GM19467 (cell line): ENCODE data around the gene ULK4.
"Not testable (repeated sequence)": the region's sequence is repeated elsewhere in the genome, so short reads cannot be mapped to it uniquely, and the experiment has no call there.

Experiments
- ATAC-seq: cut with Tn5 transposase; IDR thresholded peaks from one replicate; pipeline ENCODE4 v1.9.1; 2021; ENCODE audit warnings: mild to moderate bottlenecking, moderate library complexity; ENCODE audit not compliant: unreplicated experiment

ULK4 gene

GRCh38 chr3:41651718-41652117, 310.2 kb downstream of the ULK4 start:
- ATAC-seq, result no peak

GRCh38 chr3:41650406-41650805, 311.5 kb downstream of the ULK4 start:
- no peak for ATAC-seq

- ATAC-seq, result no peak
Measured at GRCh38 chr3:41649129-41649739, 312.7 kb downstream of the ULK4 start.

GRCh38 chr3:41647730-41648129, 314.2 kb downstream of the ULK4 start:
- ATAC-seq, result not testable (repeated sequence)

GRCh38 chr3:41640076-41640475, 321.8 kb downstream of the ULK4 start:
- no peak for ATAC-seq

GRCh38 chr3:41638381-41638780, 323.5 kb downstream of the ULK4 start:
- no peak for ATAC-seq

- no peak for ATAC-seq
Measured at GRCh38 chr3:41632700-41633099, 329.2 kb downstream of the ULK4 start.

GRCh38 chr3:41630708-41631107, 331.2 kb downstream of the ULK4 start:
- no peak for ATAC-seq

GRCh38 chr3:41629986-41630385, 331.9 kb downstream of the ULK4 start:
- no peak for ATAC-seq

- ATAC-seq, result no peak
Measured at GRCh38 chr3:41629072-41629471, 332.8 kb downstream of the ULK4 start.

GRCh38 chr3:41627477-41628087, 334.3 kb downstream of the ULK4 start:
- ATAC-seq, result no peak

GRCh38 chr3:41612853-41613252, 349.1 kb downstream of the ULK4 start:
- no peak for ATAC-seq

- ATAC-seq, result no peak
Measured at GRCh38 chr3:41611008-41611407, 350.9 kb downstream of the ULK4 start.

GRCh38 chr3:41608347-41608746, 353.6 kb downstream of the ULK4 start:
- no peak for ATAC-seq

- no peak for ATAC-seq
Measured at GRCh38 chr3:41603807-41604206, 358.1 kb downstream of the ULK4 start.

- ATAC-seq, result no peak
Measured at GRCh38 chr3:41602121-41602520, 359.8 kb downstream of the ULK4 start.

- no peak for ATAC-seq
Measured at GRCh38 chr3:41601404-41601987, 360.4 kb downstream of the ULK4 start.

GRCh38 chr3:41600616-41601015, 361.3 kb downstream of the ULK4 start:
- no peak for ATAC-seq

- no peak for ATAC-seq
Measured at GRCh38 chr3:41599127-41599484, 362.8 kb downstream of the ULK4 start.

- no peak for ATAC-seq
Measured at GRCh38 chr3:41598402-41599126, 363.3 kb downstream of the ULK4 start.

GRCh38 chr3:41593774-41594173, 368.1 kb downstream of the ULK4 start:
- ATAC-seq, result no peak
